Measurements from ENCODE around the gene PTBP3. TPM values are rescaled to one million over a fixed set of nuclear protein-coding genes. Genes with fewer than 3 reads are reported as not detected.
A peak's percentile ranks its signal among the peaks of the same experiment; 100 is the strongest.
"Not testable (repeated sequence)": the region's sequence is repeated elsewhere in the genome, so short reads cannot be mapped to it uniquely, and the experiment has no call there.

The PTBP3 gene
- total RNA-seq, 1 donor from 2014 or later = 21.3 TPM

DNA sequence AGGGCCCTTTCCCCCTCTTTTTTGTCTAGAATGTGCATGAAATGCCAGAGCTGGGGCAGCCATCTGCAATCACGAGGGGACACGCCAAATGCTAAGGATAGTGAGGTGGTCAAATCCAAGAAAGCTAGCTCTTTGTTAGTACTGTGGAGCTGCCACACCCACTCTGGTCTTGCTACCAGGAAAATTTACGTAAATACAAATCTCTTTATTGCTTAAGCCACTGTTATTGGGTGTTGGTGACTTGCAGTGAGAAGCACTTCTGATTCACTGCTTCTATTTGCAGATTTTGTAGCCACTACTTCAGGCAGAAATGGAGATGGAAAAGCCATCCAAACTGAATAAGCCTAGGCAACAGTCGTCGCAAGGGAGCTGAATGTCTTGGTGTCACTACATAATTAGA, 132.7 kb downstream of the PTBP3 start:
- TF ChIP-seq, protein P1, sequence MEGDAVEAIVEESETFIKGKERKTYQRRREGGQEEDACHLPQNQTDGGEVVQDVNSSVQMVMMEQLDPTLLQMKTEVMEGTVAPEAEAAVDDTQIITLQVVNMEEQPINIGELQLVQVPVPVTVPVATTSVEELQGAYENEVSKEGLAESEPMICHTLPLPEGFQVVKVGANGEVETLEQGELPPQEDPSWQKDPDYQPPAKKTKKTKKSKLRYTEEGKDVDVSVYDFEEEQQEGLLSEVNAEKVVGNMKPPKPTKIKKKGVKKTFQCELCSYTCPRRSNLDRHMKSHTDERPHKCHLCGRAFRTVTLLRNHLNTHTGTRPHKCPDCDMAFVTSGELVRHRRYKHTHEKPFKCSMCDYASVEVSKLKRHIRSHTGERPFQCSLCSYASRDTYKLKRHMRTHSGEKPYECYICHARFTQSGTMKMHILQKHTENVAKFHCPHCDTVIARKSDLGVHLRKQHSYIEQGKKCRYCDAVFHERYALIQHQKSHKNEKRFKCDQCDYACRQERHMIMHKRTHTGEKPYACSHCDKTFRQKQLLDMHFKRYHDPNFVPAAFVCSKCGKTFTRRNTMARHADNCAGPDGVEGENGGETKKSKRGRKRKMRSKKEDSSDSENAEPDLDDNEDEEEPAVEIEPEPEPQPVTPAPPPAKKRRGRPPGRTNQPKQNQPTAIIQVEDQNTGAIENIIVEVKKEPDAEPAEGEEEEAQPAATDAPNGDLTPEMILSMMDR (IDR thresholded peaks at IDR 0.05) = no peak
- H3K4me3 ChIP-seq = no peak overlapping the region
- no peaks in the 10 kb centered on the region for H3K9me3 ChIP-seq
- no peaks in the 10 kb centered on the region for H3K4me1 ChIP-seq
- intact Hi-C loops (cut with DNase I) = no loop called here
- no peak for DNase-seq (ENCODE audit: low spot score in 2 of 2)
- no peaks in the 10 kb centered on the region for H3K27me3 ChIP-seq
- H3K36me3 ChIP-seq = no peaks in the 10 kb centered on the region
- no peak overlapping the region for H3K27ac ChIP-seq

DNA sequence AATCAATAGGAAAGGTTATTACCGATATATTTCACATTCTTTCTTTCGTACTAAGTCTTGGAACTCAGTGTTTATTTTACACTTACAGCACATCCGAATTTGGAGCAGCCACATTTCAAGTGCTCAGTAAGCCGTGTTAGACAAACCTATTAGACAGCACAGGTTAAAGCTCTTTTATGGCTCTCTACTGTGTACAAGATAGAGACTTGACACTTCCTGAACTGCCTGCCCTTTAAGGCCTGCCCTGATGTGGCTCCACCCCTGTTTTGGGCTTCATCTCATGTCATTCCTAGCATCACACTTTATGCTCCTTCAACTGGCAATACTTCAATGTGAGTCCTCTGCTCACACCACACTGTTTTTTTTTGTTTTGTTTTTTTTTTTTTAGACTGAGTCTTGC, 134.8 kb downstream of the PTBP3 start:
- H3K27me3 ChIP-seq = no peaks in the 10 kb centered on the region
- no peak for DNase-seq (ENCODE audit: low spot score in 2 of 2)
- TF ChIP-seq, protein P1 (IDR thresholded peaks at IDR 0.05) = no peak
- no peak overlapping the region for H3K4me3 ChIP-seq
- H3K9me3 ChIP-seq = no peaks in the 10 kb centered on the region
- intact Hi-C loops (cut with DNase I) = no loop called here
- H3K36me3 ChIP-seq = no peaks in the 10 kb centered on the region
- H3K27ac ChIP-seq = no peak overlapping the region
- H3K4me1 ChIP-seq = peaks cover 0 to 5% of the 10 kb centered on the region in 2 donors

DNA sequence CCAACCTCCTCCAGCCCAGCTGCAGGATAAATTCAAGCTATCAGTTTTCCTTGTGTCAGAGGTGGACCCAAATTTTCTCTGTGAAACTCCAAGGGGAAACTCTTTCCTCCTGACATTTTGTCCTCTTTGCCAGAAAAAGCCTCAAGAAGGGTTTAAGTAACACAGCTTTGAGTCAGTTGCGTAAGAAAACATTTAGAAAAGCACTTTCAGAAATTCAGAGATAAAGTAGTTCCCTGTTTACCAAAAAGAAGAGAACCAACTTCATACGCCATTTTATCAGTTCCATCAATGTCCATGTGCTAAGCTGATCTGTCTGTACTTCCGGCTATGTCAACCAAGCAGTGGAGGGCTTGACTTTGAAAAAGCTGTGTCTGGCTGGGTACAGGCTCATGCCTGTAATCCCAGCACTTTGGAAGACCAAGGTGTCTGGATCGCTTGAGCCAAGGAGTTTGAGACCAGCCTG, 138.4 kb downstream of the PTBP3 start:
- H3K36me3 ChIP-seq = no peaks in the 10 kb centered on the region
- H3K27me3 ChIP-seq = no peaks in the 10 kb centered on the region
- H3K27ac ChIP-seq = peak overlapping the region; percentile 62 to 70
- intact Hi-C loops (cut with DNase I) = no loop called here
- H3K4me1 ChIP-seq = peaks cover 0 to 5% of the 10 kb centered on the region in 2 donors
- H3K4me3 ChIP-seq = peak overlapping the region in 1 of 2 donors; percentile 16
- H3K9me3 ChIP-seq = no peaks in the 10 kb centered on the region
- DNase-seq (ENCODE audit: low spot score in 2 of 2) = no peak
- TF ChIP-seq, protein P1 (IDR thresholded peaks at IDR 0.05) = no peak

DNA sequence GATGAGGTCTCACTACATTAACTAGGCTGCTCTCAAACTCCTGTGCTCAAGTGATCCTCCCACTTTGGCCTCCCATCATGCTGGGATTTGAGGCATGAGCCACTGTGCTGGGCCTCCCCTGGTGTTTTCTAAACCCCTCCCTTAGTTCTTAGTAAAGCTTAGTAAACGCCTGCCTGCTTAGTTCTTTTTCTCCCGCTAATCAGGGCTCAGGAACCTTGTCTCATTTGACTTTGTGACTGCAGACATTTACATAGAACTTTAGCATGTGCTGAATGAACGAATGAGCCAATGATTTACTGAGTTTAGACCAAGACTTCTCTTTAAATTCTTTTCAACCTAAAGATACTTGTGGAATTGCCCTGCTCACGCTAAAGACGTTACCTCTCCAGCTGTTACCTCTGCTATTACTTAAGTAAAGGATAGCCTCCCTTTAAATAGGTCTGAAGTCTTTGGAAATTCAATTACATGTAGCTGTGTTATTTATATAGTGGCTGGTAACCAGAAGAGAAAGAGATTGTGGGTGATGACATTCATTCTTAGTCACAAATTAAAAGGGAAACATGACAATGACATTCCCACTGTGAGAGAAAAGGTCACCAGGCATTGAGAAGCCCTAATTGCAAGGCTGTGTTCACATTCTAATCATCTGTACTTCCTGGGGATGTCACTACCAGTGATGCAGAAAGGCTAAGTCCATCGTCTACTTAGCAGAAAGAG, 139.7 kb downstream of the PTBP3 start:
- H3K27me3 ChIP-seq = no peaks in the 10 kb centered on the region
- H3K9me3 ChIP-seq = no peaks in the 10 kb centered on the region
- intact Hi-C loops (cut with DNase I) = no loop called here
- TF ChIP-seq, protein P1 (IDR thresholded peaks at IDR 0.05) = no peak
- H3K27ac ChIP-seq = peak overlapping the region; percentile 62 to 70
- H3K4me3 ChIP-seq = no peak overlapping the region
- H3K4me1 ChIP-seq = peaks cover 0 to 5% of the 10 kb centered on the region in 2 donors
- DNase-seq (ENCODE audit: low spot score in 2 of 2) = no peak
- no peaks in the 10 kb centered on the region for H3K36me3 ChIP-seq

DNA sequence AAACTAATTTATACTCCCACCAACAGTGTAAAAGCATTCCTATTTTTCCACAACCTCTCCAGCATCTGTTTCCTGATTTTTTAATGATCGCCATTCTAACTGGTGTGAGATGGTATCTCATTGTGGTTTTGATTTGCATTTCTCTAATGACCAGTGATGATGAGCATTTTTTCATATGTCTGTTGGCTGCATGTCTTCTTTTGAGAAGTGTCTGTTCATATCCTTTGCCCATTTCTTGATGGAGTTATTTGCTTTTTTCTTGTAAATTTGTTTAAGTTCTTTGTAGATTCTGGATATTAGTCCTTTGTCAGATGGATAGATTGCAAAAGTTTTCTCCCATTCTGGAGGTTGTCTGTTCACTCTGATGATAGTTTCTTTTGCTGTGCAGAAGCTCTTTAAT, 143.1 kb downstream of the PTBP3 start:
- H3K9me3 ChIP-seq; H3K27me3 ChIP-seq; H3K27ac ChIP-seq; H3K4me1 ChIP-seq; H3K36me3 ChIP-seq; intact Hi-C loops (cut with DNase I); H3K4me3 ChIP-seq; DNase-seq (ENCODE audit: low spot score in 2 of 2): not testable (repeated sequence)

DNA sequence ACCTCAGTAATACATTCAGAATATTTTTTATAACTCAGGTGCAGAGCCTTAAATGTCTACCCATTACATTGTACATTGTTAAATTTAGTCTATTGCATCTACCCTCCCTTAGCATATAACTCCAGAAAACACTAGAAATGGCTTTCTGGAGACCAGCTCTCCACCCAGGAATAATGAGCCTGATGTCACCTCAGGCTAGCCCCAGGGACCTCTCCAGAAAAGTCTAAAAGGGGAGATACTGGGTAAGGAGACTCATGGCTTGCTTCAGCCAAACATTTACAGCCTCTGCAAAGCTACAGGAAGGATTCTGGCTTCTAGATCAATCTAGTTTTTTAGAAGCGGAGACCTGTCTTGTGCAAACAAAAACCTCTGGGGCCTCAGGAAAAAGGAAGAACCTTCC, 144.5 kb downstream of the PTBP3 start:
- no peak for DNase-seq (ENCODE audit: low spot score in 2 of 2)
- TF ChIP-seq, protein P1 (IDR thresholded peaks at IDR 0.05) = no peak
- H3K27me3 ChIP-seq = no peaks in the 10 kb centered on the region
- no peak overlapping the region for H3K27ac ChIP-seq
- H3K36me3 ChIP-seq = no peaks in the 10 kb centered on the region
- intact Hi-C loops (cut with DNase I) = no loop called here
- no peak overlapping the region for H3K4me3 ChIP-seq
- no peaks in the 10 kb centered on the region for H3K4me1 ChIP-seq
- no peaks in the 10 kb centered on the region for H3K9me3 ChIP-seq
